IgD-negative memory B cell (primary cell): ENCODE measurements around the gene MCTP1. TPM values are rescaled to one million over a fixed set of nuclear protein-coding genes. Genes with fewer than 3 reads are reported as not detected.

Source experiments
- H3K27ac Mint-ChIP-seq, 3 donors: one replicate each; pipeline ENCODE4 v1.8.0; 2020 to 2022; ENCODE audit warnings: mild to moderate bottlenecking in 3 of 3, mixed read lengths in 3 of 3, moderate library complexity in 1 of 3
- H3K27me3 Mint-ChIP-seq: one replicate; pipeline ENCODE4 v1.8.0; 2021; ENCODE audit warnings: mixed read lengths
- H3K36me3 Mint-ChIP-seq: one replicate; pipeline ENCODE4 v1.8.0; 2020; ENCODE audit warnings: mild to moderate bottlenecking, mixed read lengths
- H3K4me1 Mint-ChIP-seq, 3 donors: one replicate each; pipeline ENCODE4 v1.8.0; 2020 to 2022; ENCODE audit warnings: mixed read lengths in 3 of 3, mild to moderate bottlenecking in 1 of 3
- H3K4me3 Mint-ChIP-seq, 4 donors: one replicate each; pipeline ENCODE4 v1.8.0; 2020 to 2022; ENCODE audit warnings: mild to moderate bottlenecking in 4 of 4, mixed read lengths in 4 of 4, moderate library complexity in 3 of 4
- H3K9me3 Mint-ChIP-seq, 3 donors: one replicate each; pipeline ENCODE4 v1.8.0; 2020 to 2021; ENCODE audit warnings: mixed read lengths in 3 of 3, mild to moderate bottlenecking in 1 of 3
- polyA plus RNA-seq: library from polyadenylated mRNA; unstranded; fragments of 300-500 nt; fragmentation: Illumina TruSeq; gene quantifications from one replicate; pipeline ENCODE4 v1.2.3, GENCODE V29; 2021

The MCTP1 gene
- polyA plus RNA-seq, 1 donor from 2014 or later: 2.6 TPM

- no peaks in the 10 kb centered on the region for H3K9me3 Mint-ChIP-seq
- H3K4me1 Mint-ChIP-seq: peaks cover 0 to 7% (median 0%) of the 10 kb centered on the region in 3 donors
- no peaks in the 10 kb centered on the region for H3K27me3 Mint-ChIP-seq
- H3K4me3 Mint-ChIP-seq: no peak overlapping the region
- no peaks in the 10 kb centered on the region for H3K36me3 Mint-ChIP-seq
- H3K27ac Mint-ChIP-seq: no peak overlapping the region
Measured at GRCh38 chr5:95072281-95072680, 212.6 kb downstream of the MCTP1 start.

DNA sequence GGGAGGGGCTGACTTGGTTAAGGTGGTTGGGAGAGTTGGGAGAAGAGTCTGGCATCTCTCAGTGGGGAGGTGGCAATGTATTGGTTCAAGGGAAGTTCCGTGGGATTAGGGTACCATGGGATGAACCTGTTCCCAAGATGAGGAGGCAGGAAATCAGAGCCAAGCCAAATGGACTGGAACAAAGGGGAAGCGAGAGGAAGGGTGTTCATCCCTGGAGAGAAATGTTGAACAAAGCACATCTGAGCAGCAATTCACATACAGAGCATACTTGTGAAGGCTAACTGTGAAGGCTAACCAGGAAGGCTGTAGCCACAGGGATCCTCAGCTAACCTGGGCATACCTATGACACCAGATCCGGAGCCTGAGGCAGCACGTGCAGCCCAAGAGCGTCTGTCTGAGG is 214.0 kb downstream of the MCTP1 start:
- Mint-ChIP-seq H3K4me3 (no peak overlapping the region), H3K9me3 (no peaks in the 10 kb centered on the region), H3K27me3 (no peaks in the 10 kb centered on the region), H3K36me3 (no peaks in the 10 kb centered on the region), H3K27ac (no peak overlapping the region), H3K4me1 (peaks cover 0 to 7% (median 0%) of the 10 kb centered on the region in 3 donors)

GRCh38 chr5:95070453-95070852 is 214.4 kb downstream of the MCTP1 start:
- H3K9me3 Mint-ChIP-seq: no peaks in the 10 kb centered on the region
- H3K27ac Mint-ChIP-seq: no peak overlapping the region
- no peak overlapping the region for H3K4me3 Mint-ChIP-seq
- peaks cover 0 to 7% (median 0%) of the 10 kb centered on the region in 3 donors for H3K4me1 Mint-ChIP-seq
- no peaks in the 10 kb centered on the region for H3K36me3 Mint-ChIP-seq
- H3K27me3 Mint-ChIP-seq: no peaks in the 10 kb centered on the region

DNA sequence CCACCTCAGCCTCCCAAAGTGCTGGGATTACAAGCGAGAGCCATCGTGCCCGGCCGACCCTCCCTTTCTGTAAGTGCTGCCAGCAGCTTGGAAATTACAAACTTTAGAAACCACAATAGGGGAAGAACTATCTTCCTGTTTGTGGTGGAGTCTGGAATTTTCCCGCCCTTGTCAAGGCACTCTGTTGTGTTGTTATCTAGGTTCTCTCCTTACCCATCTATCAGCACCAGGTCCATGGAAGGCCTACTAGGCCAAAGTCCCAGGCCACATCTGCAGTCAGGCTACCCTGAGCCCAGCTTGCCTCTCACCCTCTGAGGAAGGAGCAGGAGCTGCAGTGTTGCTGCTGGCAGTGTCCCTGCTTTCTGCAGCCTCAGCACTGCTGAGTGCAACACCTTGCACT is 214.9 kb downstream of the MCTP1 start:
- Mint-ChIP-seq H3K27me3 (no peaks in the 10 kb centered on the region), H3K36me3 (no peaks in the 10 kb centered on the region), H3K4me1 (peaks cover 0 to 6% (median 0%) of the 10 kb centered on the region in 3 donors), H3K9me3 (no peaks in the 10 kb centered on the region), H3K27ac (no peak overlapping the region), H3K4me3 (no peak overlapping the region)

GRCh38 chr5:95069021-95069420 is 215.9 kb downstream of the MCTP1 start:
- H3K27ac Mint-ChIP-seq: no peak overlapping the region

GRCh38 chr5:95068289-95068910 is 216.5 kb downstream of the MCTP1 start:
- H3K4me1 Mint-ChIP-seq: peaks cover 0 to 6% (median 0%) of the 10 kb centered on the region in 3 donors
- H3K27me3 Mint-ChIP-seq: no peaks in the 10 kb centered on the region
- H3K9me3 Mint-ChIP-seq: no peaks in the 10 kb centered on the region
- H3K36me3 Mint-ChIP-seq: no peaks in the 10 kb centered on the region
- H3K27ac Mint-ChIP-seq: no peak overlapping the region
- no peak overlapping the region for H3K4me3 Mint-ChIP-seq

More at GRCh38 chr5:95069021-95069420, 215.9 kb downstream of the MCTP1 start:
- Mint-ChIP-seq H3K27me3 (no peaks in the 10 kb centered on the region), H3K36me3 (no peaks in the 10 kb centered on the region), H3K9me3 (no peaks in the 10 kb centered on the region), H3K4me3 (no peak overlapping the region), H3K4me1 (peaks cover 0 to 6% (median 0%) of the 10 kb centered on the region in 3 donors)

- Mint-ChIP-seq H3K27ac (no peak overlapping the region), H3K9me3 (no peaks in the 10 kb centered on the region), H3K27me3 (no peaks in the 10 kb centered on the region), H3K4me1 (peaks cover 0 to 6% (median 0%) of the 10 kb centered on the region in 3 donors), H3K36me3 (no peaks in the 10 kb centered on the region), H3K4me3 (no peak overlapping the region)
Measured at GRCh38 chr5:95066048-95066447, 218.8 kb downstream of the MCTP1 start.

GRCh38 chr5:95063492-95063891 is 221.4 kb downstream of the MCTP1 start:
- no peaks in the 10 kb centered on the region for H3K27me3 Mint-ChIP-seq
- H3K4me3 Mint-ChIP-seq: no peak overlapping the region
- H3K9me3 Mint-ChIP-seq: no peaks in the 10 kb centered on the region
- H3K4me1 Mint-ChIP-seq: peaks cover 0 to 4% (median 0%) of the 10 kb centered on the region in 3 donors
- H3K36me3 Mint-ChIP-seq: no peaks in the 10 kb centered on the region
- no peak overlapping the region for H3K27ac Mint-ChIP-seq

DNA sequence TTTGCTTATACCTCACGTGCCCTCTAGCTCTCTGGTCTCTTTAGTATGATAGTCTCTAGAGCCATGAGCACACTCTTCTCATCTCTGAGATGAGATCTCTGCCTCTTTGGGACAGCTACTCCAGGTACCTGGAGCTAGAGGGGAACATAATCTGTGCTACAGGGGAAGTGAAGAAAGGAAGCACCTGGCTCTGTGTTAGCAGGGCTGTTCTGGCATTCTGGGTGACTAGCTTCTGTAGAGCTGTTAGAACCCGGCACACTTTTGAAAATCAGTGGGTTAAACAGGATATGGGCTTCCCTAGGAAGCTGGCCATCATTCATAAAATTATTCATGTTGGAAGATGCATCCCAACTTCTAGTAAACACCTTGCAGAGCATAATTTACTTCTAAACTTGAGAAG is 224.8 kb downstream of the MCTP1 start:
- no peak overlapping the region for H3K4me3 Mint-ChIP-seq
- no peak overlapping the region for H3K27ac Mint-ChIP-seq
- peaks cover 0 to 3% (median 0%) of the 10 kb centered on the region in 3 donors for H3K4me1 Mint-ChIP-seq
- no peaks in the 10 kb centered on the region for H3K9me3 Mint-ChIP-seq
- H3K27me3 Mint-ChIP-seq: no peaks in the 10 kb centered on the region
- no peaks in the 10 kb centered on the region for H3K36me3 Mint-ChIP-seq

DNA sequence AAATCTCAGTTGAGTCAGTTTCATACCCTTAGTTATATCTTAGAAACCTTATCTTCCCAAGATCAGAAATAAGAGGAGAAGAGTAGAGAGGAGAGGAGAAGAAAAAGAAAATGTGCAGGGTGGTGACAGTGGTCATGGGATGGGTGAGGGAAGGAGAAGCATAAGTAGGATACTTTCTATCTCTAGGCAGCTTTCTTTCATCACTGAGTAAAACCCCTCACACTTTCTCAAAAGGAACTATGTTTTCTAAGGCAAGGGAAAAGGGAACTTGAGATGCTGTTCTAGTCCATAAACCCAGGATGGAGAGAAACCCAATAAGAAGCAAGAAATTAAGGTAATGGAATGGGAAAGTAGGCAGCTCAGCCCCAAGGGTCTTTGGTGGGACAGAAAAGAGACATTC is 225.3 kb downstream of the MCTP1 start:
- peaks cover 0 to 3% (median 0%) of the 10 kb centered on the region in 3 donors for H3K4me1 Mint-ChIP-seq
- H3K27me3 Mint-ChIP-seq: no peaks in the 10 kb centered on the region
- no peaks in the 10 kb centered on the region for H3K36me3 Mint-ChIP-seq
- H3K4me3 Mint-ChIP-seq: no peak overlapping the region
- no peaks in the 10 kb centered on the region for H3K9me3 Mint-ChIP-seq
- H3K27ac Mint-ChIP-seq: peak overlapping the region in 1 of 3 donors; percentile 3

DNA sequence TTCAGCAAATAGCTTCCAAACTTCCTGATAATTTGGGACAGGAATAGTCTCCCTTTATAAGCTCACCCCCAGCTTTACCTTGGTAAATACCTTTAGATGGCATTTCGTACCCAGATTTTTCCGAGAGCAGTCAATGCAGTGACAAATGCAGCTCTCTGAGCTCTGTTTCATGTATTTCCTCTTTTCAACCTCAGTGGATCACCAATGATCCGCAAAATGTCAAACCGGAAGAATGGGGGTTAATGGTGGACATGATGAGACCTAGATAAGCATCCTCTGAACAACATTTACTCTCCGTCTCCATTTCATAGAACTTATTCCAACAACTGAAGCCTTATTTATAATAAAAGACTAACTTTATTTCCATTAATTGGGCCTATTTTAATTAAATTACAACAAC is 227.3 kb downstream of the MCTP1 start:
- H3K27me3 Mint-ChIP-seq: no peaks in the 10 kb centered on the region

DNA sequence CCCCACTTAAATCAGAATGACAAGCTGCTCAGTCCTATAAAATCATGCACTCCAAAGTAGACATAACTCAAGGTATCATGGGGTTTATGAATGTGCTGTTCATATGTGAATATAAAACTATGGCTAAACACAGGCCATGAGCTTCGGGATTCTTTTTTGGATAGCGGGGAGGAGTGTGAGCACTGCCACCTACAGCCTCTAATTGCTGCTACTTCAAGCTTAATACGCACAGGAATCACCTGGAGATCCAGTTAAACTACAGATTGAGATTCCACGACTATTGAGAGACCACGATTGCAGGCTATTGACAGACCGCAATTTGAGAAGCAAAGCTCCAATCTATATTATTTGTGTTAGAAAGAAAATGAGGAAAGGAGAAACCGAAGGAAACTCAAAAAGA is 231.6 kb downstream of the MCTP1 start:
- no peaks in the 10 kb centered on the region for H3K36me3 Mint-ChIP-seq
- H3K27me3 Mint-ChIP-seq: no peaks in the 10 kb centered on the region
- H3K4me1 Mint-ChIP-seq: no peaks in the 10 kb centered on the region
- no peak overlapping the region for H3K4me3 Mint-ChIP-seq
- H3K9me3 Mint-ChIP-seq: peaks cover 0 to 2% (median 0%) of the 10 kb centered on the region in 3 donors
- no peak overlapping the region for H3K27ac Mint-ChIP-seq

More for the DNA sequence above, 227.3 kb downstream of the MCTP1 start:
- H3K9me3 Mint-ChIP-seq: no peaks in the 10 kb centered on the region
- peaks cover 0 to 3% (median 0%) of the 10 kb centered on the region in 3 donors for H3K4me1 Mint-ChIP-seq
- H3K4me3 Mint-ChIP-seq: no peak overlapping the region
- H3K27ac Mint-ChIP-seq: no peak overlapping the region
- no peaks in the 10 kb centered on the region for H3K36me3 Mint-ChIP-seq

- peaks cover 0 to 5% (median 3%) of the 10 kb centered on the region in 3 donors for H3K9me3 Mint-ChIP-seq
- H3K36me3 Mint-ChIP-seq: no peaks in the 10 kb centered on the region
- H3K27ac Mint-ChIP-seq: no peak overlapping the region
- no peaks in the 10 kb centered on the region for H3K27me3 Mint-ChIP-seq
- no peak overlapping the region for H3K4me3 Mint-ChIP-seq
- H3K4me1 Mint-ChIP-seq: no peaks in the 10 kb centered on the region
Measured at GRCh38 chr5:95050708-95051107, 234.2 kb downstream of the MCTP1 start.

GRCh38 chr5:95048628-95049027 is 236.3 kb downstream of the MCTP1 start:
- Mint-ChIP-seq H3K9me3 (peaks cover 0 to 11% (median 3%) of the 10 kb centered on the region in 3 donors), H3K27me3 (no peaks in the 10 kb centered on the region), H3K27ac (no peak overlapping the region), H3K4me3 (no peak overlapping the region), H3K36me3 (no peaks in the 10 kb centered on the region), H3K4me1 (no peaks in the 10 kb centered on the region)

- Mint-ChIP-seq H3K27ac (no peak overlapping the region), H3K4me3 (no peak overlapping the region), H3K4me1 (no peaks in the 10 kb centered on the region), H3K36me3 (no peaks in the 10 kb centered on the region), H3K9me3 (peaks cover 0 to 16% (median 4%) of the 10 kb centered on the region in 3 donors), H3K27me3 (no peaks in the 10 kb centered on the region)
Measured at GRCh38 chr5:95045181-95045965, 239.5 kb downstream of the MCTP1 start.

DNA sequence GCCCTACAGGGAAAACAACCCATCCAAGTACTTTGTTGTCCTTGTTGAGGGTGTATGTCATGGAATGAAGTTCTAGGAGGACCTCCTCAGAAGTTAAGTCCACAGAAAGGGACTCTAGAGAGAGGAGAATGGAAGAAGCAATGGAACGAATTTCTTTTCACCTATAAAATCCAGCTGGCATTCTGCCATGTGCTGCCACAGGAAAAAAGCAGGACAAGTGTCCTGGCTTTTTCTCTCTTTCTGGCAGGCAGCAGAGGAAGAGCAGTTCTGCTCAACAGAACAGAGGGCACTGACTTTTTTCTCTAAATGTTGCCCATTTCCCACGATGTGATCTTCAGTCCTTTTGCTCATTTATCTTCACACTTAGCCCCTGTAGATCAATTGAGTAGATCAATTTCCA is 240.8 kb downstream of the MCTP1 start:
- Mint-ChIP-seq H3K9me3 (peaks cover 0 to 17% (median 4%) of the 10 kb centered on the region in 3 donors), H3K27me3 (no peaks in the 10 kb centered on the region), H3K36me3 (no peaks in the 10 kb centered on the region), H3K4me3 (no peak overlapping the region), H3K27ac (no peak overlapping the region), H3K4me1 (no peaks in the 10 kb centered on the region)
